Right atrium auricular region (tissue), 2 donors: ENCODE data around the gene FOXS1. TPM values are rescaled to one million over a fixed set of nuclear protein-coding genes. Genes with fewer than 3 reads are reported as not detected.

Experiments used
- DNase-seq: peaks from one replicate; pipeline ENCODE4 v3.0.0-alpha.2; 2019; ENCODE audit warnings: low spot score
- H3K27ac ChIP-seq, 2 donors: fragments of 200-600 bp; sonication (generic); 1 replicate in 1 of 2; 2 replicates in 1 of 2; pipeline ENCODE4 v1.5.1; 2016 to 2019
- H3K27me3 ChIP-seq, 2 donors: fragments of 200-600 bp; sonication (generic); one replicate each; pipeline versions ENCODE4 v1.5.1 to v1.6.0; 2017 to 2019
- H3K36me3 ChIP-seq: fragments of 200-600 bp; sonication (generic); one replicate; pipeline ENCODE4 v1.5.1; 2016
- H3K4me1 ChIP-seq, 2 donors: fragments of 200-600 bp; sonication (generic); one replicate each; pipeline versions ENCODE4 v1.5.1 to v1.6.0; 2017 to 2019
- H3K4me3 ChIP-seq, 2 donors: fragments of 200-600 bp; sonication (generic); 1 replicate in 1 of 2; 2 replicates in 1 of 2; pipeline ENCODE4 v1.5.1; 2017 to 2019; ENCODE audit warnings: mild to moderate bottlenecking in 1 of 2, moderate library complexity in 1 of 2
- H3K9me3 ChIP-seq, 2 donors: fragments of 200-600 bp; sonication (generic); one replicate each; pipeline ENCODE4 v1.5.1; 2019
- CTCF ChIP-seq, 2 donors: fragments of 200-600 bp; sonication (generic); IDR thresholded peaks; one replicate each; pipeline ENCODE4 v1.5.1; 2019; ENCODE audit warnings: antibody characterized with exemption in 2 of 2
- total RNA-seq, 2 donors: library from RNA; depleted of rRNA; stranded (reverse); fragments of >200 nt; gene quantifications; one replicate each; pipeline ENCODE4 v1.1.0, GENCODE V29; 2016

Gene FOXS1
- total RNA-seq, 2 donors from 2014 or later: 1.9 to 4.2 TPM

DNA sequence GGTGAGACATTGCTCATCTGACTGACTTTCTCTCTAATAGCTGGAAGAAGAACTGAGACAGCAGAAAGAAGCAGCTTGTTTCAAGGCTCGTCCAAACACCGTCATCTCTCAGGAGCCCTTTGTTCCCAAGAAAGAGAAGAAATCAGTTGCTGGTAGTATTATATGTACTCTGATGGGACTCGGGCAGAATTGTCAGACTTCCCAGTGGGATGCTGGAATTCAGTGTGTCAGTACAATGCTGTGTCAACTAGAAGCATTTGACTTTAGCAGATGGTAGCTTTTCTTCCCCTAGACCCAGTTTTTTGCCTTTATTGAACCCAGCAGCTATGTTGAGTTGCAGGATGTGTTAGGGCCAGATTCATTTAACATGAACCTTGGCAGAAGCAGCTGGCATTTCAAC, 48.0 kb downstream of the FOXS1 start:
- Histone ChIP-seq H3K27me3 (no peaks in the 10 kb centered on the region), H3K4me1 (no peaks in the 10 kb centered on the region), H3K9me3 (no peaks in the 10 kb centered on the region), H3K36me3 (no peaks in the 10 kb centered on the region), H3K4me3 (no peak overlapping the region), H3K27ac (no peak overlapping the region)
- DNase-seq: no peak
- no peak for TF ChIP-seq CTCF (IDR thresholded peaks at IDR 0.05)

Other genes with a start within 250 kb of the FOXS1 start
- gene ID1, start 240.3 kb downstream of the FOXS1 start, total RNA-seq: 100 to 1,000 TPM; 450 to 815 TPM
- 1 to 10 TPM; 6.8 to 9.0 TPM for gene COX4I2, start 207.7 kb downstream of the FOXS1 start, total RNA-seq
- gene BCL2L1, start 122.7 kb downstream of the FOXS1 start, total RNA-seq: 10 to 100 TPM; 84.2 to 93.5 TPM
- 1 to 10 TPM in 1 of 2 donors, under 1 TPM in 1; 0.20 to 2.9 TPM for gene TPX2, start 106.3 kb downstream of the FOXS1 start, total RNA-seq
- under 1 TPM in 1 of 2 donors, not detected in 1; 0.12 TPM for gene MYLK2, start 26.2 kb downstream of the FOXS1 start, total RNA-seq
- gene DUSP15, start 24.9 kb upstream of the FOXS1 start, total RNA-seq: 10 to 100 TPM in 1 of 2 donors, 1 to 10 TPM in 1; 8.8 to 11.6 TPM
- not detected for gene TTLL9, start 25.0 kb upstream of the FOXS1 start, total RNA-seq
- gene PDRG1, start 106.4 kb upstream of the FOXS1 start, total RNA-seq: 1 to 10 TPM; 4.9 to 5.7 TPM
- gene XKR7, start 122.5 kb upstream of the FOXS1 start, total RNA-seq: not detected
- 1 to 10 TPM; 6.0 to 8.1 TPM for gene CCM2L, start 164.8 kb upstream of the FOXS1 start, total RNA-seq
- 1 to 10 TPM; 2.3 to 9.2 TPM for gene HCK, start 206.6 kb upstream of the FOXS1 start, total RNA-seq